A673 (cell line): ENCODE measurements around the gene NUBPL.

Experiments used
- CTCF ChIP-seq: fragments of 300-800, 200-600 bp; sonication (generic); conservative IDR thresholded peaks from 2 replicates; pipeline ENCODE4 v1.5.1; 2017; ENCODE audit warnings: low read depth, mild to moderate bottlenecking, antibody characterized with exemption, low read length, moderate library complexity, mixed read lengths
- EZH2 ChIP-seq: fragments of 200-600 bp; sonication (generic); IDR thresholded peaks from 2 replicates; pipeline ENCODE4 v1.6.1; 2017; ENCODE audit warnings: borderline replicate concordance, low read depth, mild to moderate bottlenecking, mixed read lengths, antibody characterized with exemption, low read length; ENCODE audit not compliant: poor library complexity, severe bottlenecking

GRCh38 chr14:31718985-31719384, 157.8 kb downstream of the NUBPL start:
- TF ChIP-seq CTCF (no peak), EZH2 (no peak)
